K562 (cell line): ENCODE data around the gene TTC21A. TPM values are rescaled to one million over a fixed set of nuclear protein-coding genes. Genes with fewer than 3 reads are reported as not detected.

Source experiments
- EHMT2 ChIP-seq: fragments of 450-650 bp; IDR thresholded peaks from 2 replicates; pipeline ENCODE4 v1.6.1; 2018; ENCODE audit warnings: antibody characterized with exemption
- FOXK2 ChIP-seq, 2 experiments: fragments of 450-650 bp; IDR thresholded peaks in 1 of 2; conservative IDR thresholded peaks in 1 of 2; 2 replicates each; pipeline ENCODE4 v1.6.1; 2016; ENCODE audit warnings: low read depth in 2 of 2, mild to moderate bottlenecking in 1 of 2
- PTTG1 ChIP-seq: fragments of 450-650 bp; IDR thresholded peaks from 2 replicates; pipeline ENCODE4 v1.6.1; 2016; ENCODE audit warnings: low read depth, mild to moderate bottlenecking, missing genetic modification characterization, missing compliant biosample characterization
- RBM14 ChIP-seq: fragments of 200-400 bp; formaldehyde crosslinking; IDR thresholded peaks from 2 replicates; pipeline ENCODE4 v1.6.1; 2018; ENCODE audit warnings: low read depth, mild to moderate bottlenecking, low read length, moderate library complexity, borderline replicate concordance; ENCODE audit not compliant: insufficient read depth
- STAG1 ChIP-seq: sonication (generic); formaldehyde crosslinking; IDR thresholded peaks from 2 replicates; pipeline ENCODE4 v1.5.0; 2020; ENCODE audit warnings: missing genetic modification reagents, borderline replicate concordance
- TAF1 ChIP-seq: IDR thresholded peaks from 2 replicates; pipeline ENCODE4 v1.6.1; 2011; ENCODE audit warnings: mild to moderate bottlenecking, low read length, moderate library complexity; ENCODE audit not compliant: insufficient read depth, control insufficient read depth, severe bottlenecking; ENCODE audit errors: extremely low read depth
- microRNA-seq: library from miRNA; unstranded; fragments of <30 nt; microRNA quantifications from one replicate; pipeline ENCODE4, GENCODE V29; 2018; ENCODE audit warnings: borderline microRNAs expressed
- polyA plus RNA-seq, 8 experiments: library from polyadenylated mRNA; depleted of rRNA in 4 of 8; stranded (reverse) in 5 of 8; unstranded in 3 of 8; fragments of >200 nt; fragmentation: Nextera tagmentation in 2 of 8; fragmentation: Illumina TruSeq in 1 of 8; extraction: Ambion mirVana in 2 of 8; extraction: Trizol in 1 of 8; gene quantifications; 2 replicates each; pipeline versions ENCODE4 v1.2.1 to v1.2.3, GENCODE V29; 2011 to 2014; ENCODE audit warnings: inconsistent platforms in 1 of 8, missing spikeins in 1 of 8
- small RNA-seq: library from RNA; depleted of rRNA; stranded (forward); fragments of <200 nt; gene quantifications from one replicate; pipeline ENCODE3, GENCODE V24; 2014
- total RNA-seq, 7 experiments: library from RNA; depleted of rRNA in 6 of 7; stranded (reverse); fragments of >200 nt in 6 of 7; fragmentation: Illumina TruSeq in 2 of 7; extraction: Trizol in 2 of 7; gene quantifications; 2 replicates each; pipeline versions ENCODE4 v1.2.1 to v1.2.3, GENCODE V29; 2011 to 2021; ENCODE audit warnings: low replicate concordance in 1 of 7

The TTC21A gene
- total and polyA plus RNA-seq, 9 of the 15 experiments (the other 6 are each of a cell fraction or from before 2014, with no cell fraction given) = 0.22 to 1.4 (median 0.70) TPM

- TF ChIP-seq FOXK2 (conservative IDR thresholded peaks at IDR 0.05 in 1 of 2, IDR thresholded peaks at IDR 0.05 in 1 of 2; ENCODE audit: low read depth in 2 of 2) (no peak), RBM14 (no peak), EHMT2 (no peak), STAG1 (CRISPR knock-in tag) (no peak), PTTG1 (no peak), TAF1 (no peak)
Observed at GRCh38 chr3:39187372-39188155, 80.1 kb downstream of the TTC21A start (continued).

Small RNA genes lying within 50 kb of the gene (microRNA-seq; reads per million reads assigned to microRNA genes)
- gene MIR6822 = not detected

Small RNA genes lying within 50 kb of the gene (small RNA-seq; reads per million reads assigned to genes)
- gene RF00017 = not detected

Other genes with a start within 250 kb of the TTC21A start
- 0.05 TPM in 1 of 2 replicates, not detected in the other for gene SCN11A, start 55.7 kb upstream of the TTC21A start, total RNA-seq (2014; rRNA removed)
- gene SCN11A, start 55.7 kb upstream of the TTC21A start, total RNA-seq (2014; rRNA removed; fragmentation: Illumina TruSeq; extraction: Trizol) = 0.03 TPM in 1 of 2 replicates, not detected in the other
- gene SCN11A, start 55.7 kb upstream of the TTC21A start, total RNA-seq (2015; rRNA removed; fragmentation: Illumina TruSeq; extraction: Trizol) = 0.04 TPM in 2 replicates
- not detected in 2 replicates for gene SCN11A, start 55.7 kb upstream of the TTC21A start, total RNA-seq (2021)
- 0.01 TPM in 1 of 2 replicates, not detected in the other for gene SCN11A, start 55.7 kb upstream of the TTC21A start, polyA plus RNA-seq (2011; rRNA removed)
- not detected in 2 replicates for gene SCN11A, start 55.7 kb upstream of the TTC21A start, polyA plus RNA-seq (2014; fragmentation: Illumina TruSeq; extraction: Trizol)
- gene SCN11A, start 55.7 kb upstream of the TTC21A start, polyA plus RNA-seq (2014; fragmentation: Nextera tagmentation; extraction: Ambion mirVana) = not detected
- not detected in 2 replicates for gene SCN11A, start 55.7 kb upstream of the TTC21A start, polyA plus RNA-seq (2014; rRNA removed)
- 22.1 and 26.6 TPM in 2 replicates for gene WDR48, start 55.7 kb upstream of the TTC21A start, total RNA-seq (2014; rRNA removed)
- gene WDR48, start 55.7 kb upstream of the TTC21A start, total RNA-seq (2014; rRNA removed; fragmentation: Illumina TruSeq; extraction: Trizol) = 48.0 and 58.8 TPM in 2 replicates
- 34.4 and 38.1 TPM in 2 replicates for gene WDR48, start 55.7 kb upstream of the TTC21A start, total RNA-seq (2015; rRNA removed; fragmentation: Illumina TruSeq; extraction: Trizol)
- gene WDR48, start 55.7 kb upstream of the TTC21A start, total RNA-seq (2021) = 45.7 and 48.5 TPM in 2 replicates
- gene WDR48, start 55.7 kb upstream of the TTC21A start, polyA plus RNA-seq (2011; rRNA removed) = 51.8 and 70.6 TPM in 2 replicates
- gene WDR48, start 55.7 kb upstream of the TTC21A start, polyA plus RNA-seq (2014; fragmentation: Illumina TruSeq; extraction: Trizol) = 44.1 and 49.9 TPM in 2 replicates
- gene WDR48, start 55.7 kb upstream of the TTC21A start, polyA plus RNA-seq (2014; fragmentation: Nextera tagmentation; extraction: Ambion mirVana) = 10 to 100 TPM; 27.0 to 49.2 TPM
- gene WDR48, start 55.7 kb upstream of the TTC21A start, polyA plus RNA-seq (2014; rRNA removed) = 31.1 and 31.2 TPM in 2 replicates
- 67.6 and 83.5 TPM in 2 replicates for gene GORASP1, start 53 bp upstream of the TTC21A start, total RNA-seq (2014; rRNA removed)
- gene GORASP1, start 53 bp upstream of the TTC21A start, total RNA-seq (2014; rRNA removed; fragmentation: Illumina TruSeq; extraction: Trizol) = 39.7 and 46.8 TPM in 2 replicates
- 65.3 and 67.6 TPM in 2 replicates for gene GORASP1, start 53 bp upstream of the TTC21A start, total RNA-seq (2015; rRNA removed; fragmentation: Illumina TruSeq; extraction: Trizol)
- 80.7 and 81.2 TPM in 2 replicates for gene GORASP1, start 53 bp upstream of the TTC21A start, total RNA-seq (2021)
- 87.9 and 116 TPM in 2 replicates for gene GORASP1, start 53 bp upstream of the TTC21A start, polyA plus RNA-seq (2011; rRNA removed)
- gene GORASP1, start 53 bp upstream of the TTC21A start, polyA plus RNA-seq (2014; fragmentation: Illumina TruSeq; extraction: Trizol) = 71.3 and 81.3 TPM in 2 replicates
- gene GORASP1, start 53 bp upstream of the TTC21A start, polyA plus RNA-seq (2014; fragmentation: Nextera tagmentation; extraction: Ambion mirVana) = 10 to 100 TPM in 1 of 2 experiments, 1 to 10 TPM in 1; 8.4 to 14.0 TPM
- gene GORASP1, start 53 bp upstream of the TTC21A start, polyA plus RNA-seq (2014; rRNA removed) = 75.3 and 82.3 TPM in 2 replicates
- gene CSRNP1, start 45.9 kb downstream of the TTC21A start, total RNA-seq (2014; rRNA removed) = 16.8 and 23.2 TPM in 2 replicates
- 5.6 and 7.9 TPM in 2 replicates for gene CSRNP1, start 45.9 kb downstream of the TTC21A start, total RNA-seq (2014; rRNA removed; fragmentation: Illumina TruSeq; extraction: Trizol)
- 9.2 and 9.8 TPM in 2 replicates for gene CSRNP1, start 45.9 kb downstream of the TTC21A start, total RNA-seq (2015; rRNA removed; fragmentation: Illumina TruSeq; extraction: Trizol)
- gene CSRNP1, start 45.9 kb downstream of the TTC21A start, total RNA-seq (2021) = 18.1 and 18.9 TPM in 2 replicates
- 14.2 and 14.5 TPM in 2 replicates for gene CSRNP1, start 45.9 kb downstream of the TTC21A start, polyA plus RNA-seq (2011; rRNA removed)
- 12.7 and 13.3 TPM in 2 replicates for gene CSRNP1, start 45.9 kb downstream of the TTC21A start, polyA plus RNA-seq (2014; fragmentation: Illumina TruSeq; extraction: Trizol)
- under 1 TPM; 0.72 to 0.89 TPM for gene CSRNP1, start 45.9 kb downstream of the TTC21A start, polyA plus RNA-seq (2014; fragmentation: Nextera tagmentation; extraction: Ambion mirVana)
- 10.9 and 11.4 TPM in 2 replicates for gene CSRNP1, start 45.9 kb downstream of the TTC21A start, polyA plus RNA-seq (2014; rRNA removed)
- 0.04 and 0.27 TPM in 2 replicates for gene XIRP1, start 84.9 kb downstream of the TTC21A start, total RNA-seq (2014; rRNA removed)
- gene XIRP1, start 84.9 kb downstream of the TTC21A start, total RNA-seq (2014; rRNA removed; fragmentation: Illumina TruSeq; extraction: Trizol) = 0.04 TPM in 1 of 2 replicates, not detected in the other
- 0.04 TPM in 1 of 2 replicates, not detected in the other for gene XIRP1, start 84.9 kb downstream of the TTC21A start, total RNA-seq (2015; rRNA removed; fragmentation: Illumina TruSeq; extraction: Trizol)
- 0.04 and 0.09 TPM in 2 replicates for gene XIRP1, start 84.9 kb downstream of the TTC21A start, total RNA-seq (2021)
- 0.04 and 0.11 TPM in 2 replicates for gene XIRP1, start 84.9 kb downstream of the TTC21A start, polyA plus RNA-seq (2011; rRNA removed)
- gene XIRP1, start 84.9 kb downstream of the TTC21A start, polyA plus RNA-seq (2014; fragmentation: Illumina TruSeq; extraction: Trizol) = 0.03 and 0.04 TPM in 2 replicates
- not detected for gene XIRP1, start 84.9 kb downstream of the TTC21A start, polyA plus RNA-seq (2014; fragmentation: Nextera tagmentation; extraction: Ambion mirVana)
- gene XIRP1, start 84.9 kb downstream of the TTC21A start, polyA plus RNA-seq (2014; rRNA removed) = 0.04 and 0.07 TPM in 2 replicates
- gene CX3CR1, start 172.4 kb downstream of the TTC21A start, total RNA-seq (2014; rRNA removed) = not detected in 2 replicates
- gene CX3CR1, start 172.4 kb downstream of the TTC21A start, total RNA-seq (2014; rRNA removed; fragmentation: Illumina TruSeq; extraction: Trizol) = not detected in 2 replicates
- gene CX3CR1, start 172.4 kb downstream of the TTC21A start, total RNA-seq (2015; rRNA removed; fragmentation: Illumina TruSeq; extraction: Trizol) = not detected in 2 replicates
- gene CX3CR1, start 172.4 kb downstream of the TTC21A start, total RNA-seq (2021) = not detected in 2 replicates
- 0.21 TPM in 1 of 2 replicates, not detected in the other for gene CX3CR1, start 172.4 kb downstream of the TTC21A start, polyA plus RNA-seq (2011; rRNA removed)
- gene CX3CR1, start 172.4 kb downstream of the TTC21A start, polyA plus RNA-seq (2014; fragmentation: Illumina TruSeq; extraction: Trizol) = not detected in 2 replicates
- gene CX3CR1, start 172.4 kb downstream of the TTC21A start, polyA plus RNA-seq (2014; fragmentation: Nextera tagmentation; extraction: Ambion mirVana) = not detected
- 0.03 TPM in 1 of 2 replicates, not detected in the other for gene CX3CR1, start 172.4 kb downstream of the TTC21A start, polyA plus RNA-seq (2014; rRNA removed)
- not detected in 2 replicates for gene CCR8, start 222.0 kb downstream of the TTC21A start, total RNA-seq (2014; rRNA removed)
- not detected in 2 replicates for gene CCR8, start 222.0 kb downstream of the TTC21A start, total RNA-seq (2014; rRNA removed; fragmentation: Illumina TruSeq; extraction: Trizol)
- not detected in 2 replicates for gene CCR8, start 222.0 kb downstream of the TTC21A start, total RNA-seq (2015; rRNA removed; fragmentation: Illumina TruSeq; extraction: Trizol)
- gene CCR8, start 222.0 kb downstream of the TTC21A start, total RNA-seq (2021) = not detected in 2 replicates
- not detected in 2 replicates for gene CCR8, start 222.0 kb downstream of the TTC21A start, polyA plus RNA-seq (2011; rRNA removed)
- gene CCR8, start 222.0 kb downstream of the TTC21A start, polyA plus RNA-seq (2014; fragmentation: Illumina TruSeq; extraction: Trizol) = not detected in 2 replicates
- not detected for gene CCR8, start 222.0 kb downstream of the TTC21A start, polyA plus RNA-seq (2014; fragmentation: Nextera tagmentation; extraction: Ambion mirVana)
- gene CCR8, start 222.0 kb downstream of the TTC21A start, polyA plus RNA-seq (2014; rRNA removed) = not detected in 2 replicates